K562 (cell line): ENCODE data around the gene TMEM87B. TPM values are rescaled to one million over a fixed set of nuclear protein-coding genes. Genes with fewer than 3 reads are reported as not detected.

Experiments used
- ATAC-seq: fragments of 200-7000 bp; cut with Tn5 transposase; 3 replicates; pipeline ENCODE4 v1.9.1; 2020; ENCODE audit warnings: moderate library complexity
- BruUV-seq: library from RNA; stranded (reverse); fragments of 400-500 nt; replicated peaks from 2 replicates; lab custom pipeline; 2021; lab: Mats Ljungman, UMichigan
- CTCF ChIA-PET: fragments of 300-600 bp; formaldehyde crosslinking; extraction: SDS; loops from one replicate; lab custom pipeline; 2021; ENCODE audit warnings: low intra/inter-chr PET ratio; lab: Yijun Ruan, JAX
- POLR2A ChIA-PET: fragments of 300-600, 350-650 bp; sonication (Branson Sonifier 250); formaldehyde crosslinking; extraction: SDS; loops from one replicate; lab custom pipeline; 2021; ENCODE audit warnings: antibody characterized with exemption, inconsistent platforms; lab: Yijun Ruan, JAX
- DNase-seq, 4 experiments: peaks; one replicate each; pipeline versions ENCODE4 v3.0.0 to v3.0.0-alpha.2; 2011 to 2018; ENCODE audit warnings: low spot score in 3 of 4, mixed read lengths in 3 of 4; ENCODE audit errors: extremely low read depth in 1 of 4
- FAIRE-seq: peaks from 2 replicates; lab custom pipeline; 2011; peaks lifted over from hg19 to GRCh38; lab: Jason Lieb, UNC
- H2AFZ ChIP-seq: 2 replicates; pipeline ENCODE4 v1.6.0; 2011; ENCODE audit warnings: low read depth, low read length, control low read depth, inconsistent platforms
- H3K27ac ChIP-seq: fragments of 200-600 bp; 3 replicates; pipeline ENCODE4 v1.8.0; 2011; ENCODE audit warnings: low read depth, mild to moderate bottlenecking, control low read depth, inconsistent platforms, low read length, moderate library complexity, mixed read lengths; ENCODE audit errors: extremely low read depth
- H3K27me3 ChIP-seq, 2 experiments: fragments of 300-600 bp in 1 of 2; 2 replicates in 1 of 2; 3 replicates in 1 of 2; pipeline versions ENCODE4 v1.6.0 to v1.8.0; 2011; ENCODE audit warnings: inconsistent platforms in 2 of 2, low read length in 2 of 2, mild to moderate bottlenecking in 1 of 2, mixed read lengths in 1 of 2, moderate library complexity in 1 of 2; ENCODE audit not compliant: control insufficient read depth in 2 of 2, insufficient read depth in 2 of 2
- H3K36me3 ChIP-seq: fragments of 300-600 bp; 3 replicates; pipeline ENCODE4 v1.8.0; 2011; ENCODE audit warnings: mild to moderate bottlenecking, low read length, inconsistent platforms; ENCODE audit not compliant: control insufficient read depth, insufficient read depth
- H3K4me1 ChIP-seq, 2 experiments: fragments of 200-600 bp in 1 of 2; replicated peaks in 1 of 2; 2 replicates in 1 of 2; 3 replicates in 1 of 2; pipeline versions ENCODE4 v1.5.1 to v1.8.0; 2011; ENCODE audit warnings: inconsistent platforms in 2 of 2, low read length in 2 of 2, mild to moderate bottlenecking in 1 of 2, mixed read lengths in 1 of 2, moderate library complexity in 1 of 2; ENCODE audit not compliant: control insufficient read depth in 2 of 2, insufficient read depth in 2 of 2
- H3K4me2 ChIP-seq: 2 replicates; pipeline ENCODE4 v1.6.1; 2011; ENCODE audit warnings: low read length, control low read depth, inconsistent platforms, mixed read lengths; ENCODE audit not compliant: insufficient read depth
- H3K4me3 ChIP-seq: fragments of 200-600 bp; sonication (generic), shearing (Covaris generic); 2 replicates; pipeline ENCODE4 v1.5.1; 2016; ENCODE audit warnings: control low read depth, inconsistent platforms
- H3K79me2 ChIP-seq: fragments of 200-600 bp; 3 replicates; pipeline ENCODE4 v1.8.0; 2011; ENCODE audit warnings: low read length, inconsistent platforms; ENCODE audit not compliant: control insufficient read depth, insufficient read depth
- H3K9ac ChIP-seq, 2 experiments: 2 replicates each; pipeline versions ENCODE4 v1.6.0 to v1.6.1; 2011; ENCODE audit warnings: low read depth in 2 of 2, low read length in 2 of 2, control low read depth in 1 of 2, inconsistent platforms in 1 of 2, mild to moderate bottlenecking in 1 of 2, mixed read lengths in 1 of 2; ENCODE audit not compliant: insufficient read depth in 1 of 2
- H3K9me1 ChIP-seq: one replicate; pipeline ENCODE4 v1.6.0; 2011; ENCODE audit warnings: inconsistent platforms, mild to moderate bottlenecking, low read length, moderate library complexity; ENCODE audit not compliant: control insufficient read depth, insufficient read depth
- H3K9me3 ChIP-seq: replicated peaks from 2 replicates; pipeline ENCODE4 v1.5.1; 2011; ENCODE audit warnings: low read depth, low read length, inconsistent platforms; ENCODE audit not compliant: control insufficient read depth, insufficient read depth
- H4K20me1 ChIP-seq: replicated peaks from 2 replicates; pipeline ENCODE4 v1.6.1; 2011; ENCODE audit warnings: low read length, inconsistent platforms, mixed read lengths; ENCODE audit not compliant: control insufficient read depth, insufficient read depth
- MNT ChIP-seq, 2 experiments: fragments of 450-650 bp; conservative IDR thresholded peaks; 2 replicates each; pipeline ENCODE4 v1.6.1; 2017; ENCODE audit warnings: mild to moderate bottlenecking in 2 of 2, moderate library complexity in 2 of 2
- ZNF224 ChIP-seq: sonication (generic); formaldehyde crosslinking; IDR thresholded peaks from 2 replicates; pipeline ENCODE4 v1.8.0; 2022; ENCODE audit warnings: mild to moderate bottlenecking, missing genetic modification reagents
- ZNF589 ChIP-seq: fragments of 200-800 bp; sonication (Bioruptor generic); IDR thresholded peaks from 2 replicates; pipeline ENCODE4 v1.6.1; 2016; ENCODE audit warnings: low read depth, missing genetic modification characterization, missing compliant biosample characterization
- WGBS: fragments of 100-300 bp; shearing (Covaris generic); methylation state at CpG from one replicate; pipeline ENCODE4 v1.1.6; 2016; ENCODE audit warnings: low coverage, mixed read lengths; ENCODE audit not compliant: insufficient coverage; ENCODE audit errors: missing lambda C conversion rate; 5-methylcytosine and 5-hydroxymethylcytosine counted together
- in situ Hi-C: fragments of 300-500 bp; cut with MboI; formaldehyde crosslinking; loops from 4 replicates; pipeline ENCODE4 v1.15.0; 2018; ENCODE audit warnings: inconsistent platforms, mixed read lengths
- intact Hi-C: fragments of 100-400 bp; cut with micrococcal nuclease; formaldehyde crosslinking; loops from 2 replicates; pipeline ENCODE4 v1.14.2; 2022
- polyA plus RNA-seq, 8 experiments: library from polyadenylated mRNA; depleted of rRNA in 4 of 8; stranded (reverse) in 5 of 8; unstranded in 3 of 8; fragments of >200 nt; fragmentation: Nextera tagmentation in 2 of 8; fragmentation: Illumina TruSeq in 1 of 8; extraction: Ambion mirVana in 2 of 8; extraction: Trizol in 1 of 8; gene quantifications; 2 replicates each; pipeline versions ENCODE4 v1.2.1 to v1.2.3, GENCODE V29; 2011 to 2014; ENCODE audit warnings: inconsistent platforms in 1 of 8, missing spikeins in 1 of 8
- total RNA-seq, 7 experiments: library from RNA; depleted of rRNA in 6 of 7; stranded (reverse); fragments of >200 nt in 6 of 7; fragmentation: Illumina TruSeq in 2 of 7; extraction: Trizol in 2 of 7; gene quantifications; 2 replicates each; pipeline versions ENCODE4 v1.2.1 to v1.2.3, GENCODE V29; 2011 to 2021; ENCODE audit warnings: low replicate concordance in 1 of 7

TMEM87B gene
- total and polyA plus RNA-seq, 9 of the 15 experiments (the other 6 are each of a cell fraction or from before 2014, with no cell fraction given) = 3.7 to 17.1 (median 11.0) TPM

GRCh38 chr2:112168422-112169124, 113.5 kb downstream of the TMEM87B start:
- Histone ChIP-seq H3K79me2 (no peaks in the 10 kb centered on the region), H3K9me3 (no peaks in the 10 kb centered on the region), H3K27ac (no peak overlapping the region), H4K20me1 (no peaks in the 10 kb centered on the region; the same call in 1 of the 2 replicates), H3K4me1 (peaks cover 0 to 3% of the 10 kb centered on the region in 2 experiments; a peak in 1 of 5 replicates), H3K36me3 (no peaks in the 10 kb centered on the region), H3K9ac (no peak overlapping the region), H3K9me1 (no peaks in the 10 kb centered on the region), H3K27me3 (peaks cover 45 to 69% of the 10 kb centered on the region in 2 experiments; a peak in 4 of 5 replicates), H3K4me3 (no peak overlapping the region), H2AFZ (no peak overlapping the region), H3K4me2 (no peak overlapping the region)
- no TSS peak for BruUV-seq
- POLR2A ChIA-PET = interaction anchor here (0.6 kb wide), 1 partner anchor 24 kb away, joined by 3 read pairs; no protein-coding TSS in a partner anchor
- 15% methylated on average over 10 of the region's 10 CpGs for WGBS
- intact Hi-C loops (no loop called here), in situ Hi-C loops (no loop called here)
- FAIRE-seq (no peak), ATAC-seq (no peak), DNase-seq (no peak)
- CTCF ChIA-PET = no interaction called here
- TF ChIP-seq ZNF224 (CRISPR knock-in tag) = no peak
- TF ChIP-seq MNT (conservative IDR thresholded peaks at IDR 0.05) = no peak
- TF ChIP-seq ZNF589 (CRISPR knock-in tag) = no peak

Other genes with a start within 250 kb of the TMEM87B start
- gene ANAPC1, start 171.1 kb upstream of the TMEM87B start, total RNA-seq (2014; rRNA removed) = 126 and 155 TPM in 2 replicates
- 97.8 and 98.2 TPM in 2 replicates for gene ANAPC1, start 171.1 kb upstream of the TMEM87B start, total RNA-seq (2014; rRNA removed; fragmentation: Illumina TruSeq; extraction: Trizol)
- gene ANAPC1, start 171.1 kb upstream of the TMEM87B start, total RNA-seq (2015; rRNA removed; fragmentation: Illumina TruSeq; extraction: Trizol) = 84.3 and 87.1 TPM in 2 replicates
- 102 and 112 TPM in 2 replicates for gene ANAPC1, start 171.1 kb upstream of the TMEM87B start, total RNA-seq (2021)
- gene ANAPC1, start 171.1 kb upstream of the TMEM87B start, polyA plus RNA-seq (2011; rRNA removed) = 67.3 and 78.2 TPM in 2 replicates
- 52.2 and 61.3 TPM in 2 replicates for gene ANAPC1, start 171.1 kb upstream of the TMEM87B start, polyA plus RNA-seq (2014; fragmentation: Illumina TruSeq; extraction: Trizol)
- 10 to 100 TPM; 14.0 to 18.9 TPM for gene ANAPC1, start 171.1 kb upstream of the TMEM87B start, polyA plus RNA-seq (2014; fragmentation: Nextera tagmentation; extraction: Ambion mirVana)
- gene ANAPC1, start 171.1 kb upstream of the TMEM87B start, polyA plus RNA-seq (2014; rRNA removed) = 57.5 and 77.5 TPM in 2 replicates
- 0.82 and 1.1 TPM in 2 replicates for gene MERTK, start 156.7 kb upstream of the TMEM87B start, total RNA-seq (2014; rRNA removed)
- gene MERTK, start 156.7 kb upstream of the TMEM87B start, total RNA-seq (2014; rRNA removed; fragmentation: Illumina TruSeq; extraction: Trizol) = 0.73 and 0.83 TPM in 2 replicates
- 0.62 and 0.68 TPM in 2 replicates for gene MERTK, start 156.7 kb upstream of the TMEM87B start, total RNA-seq (2015; rRNA removed; fragmentation: Illumina TruSeq; extraction: Trizol)
- 1.1 and 1.4 TPM in 2 replicates for gene MERTK, start 156.7 kb upstream of the TMEM87B start, total RNA-seq (2021)
- 1.6 and 2.7 TPM in 2 replicates for gene MERTK, start 156.7 kb upstream of the TMEM87B start, polyA plus RNA-seq (2011; rRNA removed)
- 0.93 and 1.2 TPM in 2 replicates for gene MERTK, start 156.7 kb upstream of the TMEM87B start, polyA plus RNA-seq (2014; fragmentation: Illumina TruSeq; extraction: Trizol)
- under 1 TPM; 0.23 to 0.31 TPM for gene MERTK, start 156.7 kb upstream of the TMEM87B start, polyA plus RNA-seq (2014; fragmentation: Nextera tagmentation; extraction: Ambion mirVana)
- gene MERTK, start 156.7 kb upstream of the TMEM87B start, polyA plus RNA-seq (2014; rRNA removed) = 0.74 and 1.3 TPM in 2 replicates
- gene FBLN7, start 83.1 kb downstream of the TMEM87B start, total RNA-seq (2014; rRNA removed) = not detected in 2 replicates
- gene FBLN7, start 83.1 kb downstream of the TMEM87B start, total RNA-seq (2014; rRNA removed; fragmentation: Illumina TruSeq; extraction: Trizol) = not detected in 2 replicates
- not detected in 2 replicates for gene FBLN7, start 83.1 kb downstream of the TMEM87B start, total RNA-seq (2015; rRNA removed; fragmentation: Illumina TruSeq; extraction: Trizol)
- gene FBLN7, start 83.1 kb downstream of the TMEM87B start, total RNA-seq (2021) = 0.13 TPM in 1 of 2 replicates, not detected in the other
- gene FBLN7, start 83.1 kb downstream of the TMEM87B start, polyA plus RNA-seq (2011; rRNA removed) = not detected in 2 replicates
- not detected in 2 replicates for gene FBLN7, start 83.1 kb downstream of the TMEM87B start, polyA plus RNA-seq (2014; fragmentation: Illumina TruSeq; extraction: Trizol)
- gene FBLN7, start 83.1 kb downstream of the TMEM87B start, polyA plus RNA-seq (2014; fragmentation: Nextera tagmentation; extraction: Ambion mirVana) = not detected
- gene FBLN7, start 83.1 kb downstream of the TMEM87B start, polyA plus RNA-seq (2014; rRNA removed) = not detected in 2 replicates
- gene ZC3H8, start 199.8 kb downstream of the TMEM87B start, total RNA-seq (2014; rRNA removed) = 18.6 and 20.3 TPM in 2 replicates
- 40.6 and 41.5 TPM in 2 replicates for gene ZC3H8, start 199.8 kb downstream of the TMEM87B start, total RNA-seq (2014; rRNA removed; fragmentation: Illumina TruSeq; extraction: Trizol)
- gene ZC3H8, start 199.8 kb downstream of the TMEM87B start, total RNA-seq (2015; rRNA removed; fragmentation: Illumina TruSeq; extraction: Trizol) = 29.6 and 33.3 TPM in 2 replicates
- 17.2 and 17.7 TPM in 2 replicates for gene ZC3H8, start 199.8 kb downstream of the TMEM87B start, total RNA-seq (2021)
- 9.8 and 11.6 TPM in 2 replicates for gene ZC3H8, start 199.8 kb downstream of the TMEM87B start, polyA plus RNA-seq (2011; rRNA removed)
- gene ZC3H8, start 199.8 kb downstream of the TMEM87B start, polyA plus RNA-seq (2014; fragmentation: Illumina TruSeq; extraction: Trizol) = 24.6 and 31.7 TPM in 2 replicates
- 10 to 100 TPM; 26.1 to 27.5 TPM for gene ZC3H8, start 199.8 kb downstream of the TMEM87B start, polyA plus RNA-seq (2014; fragmentation: Nextera tagmentation; extraction: Ambion mirVana)
- 25.7 and 31.0 TPM in 2 replicates for gene ZC3H8, start 199.8 kb downstream of the TMEM87B start, polyA plus RNA-seq (2014; rRNA removed)
- gene ZC3H6, start 220.3 kb downstream of the TMEM87B start, total RNA-seq (2014; rRNA removed) = 1.3 and 1.6 TPM in 2 replicates
- gene ZC3H6, start 220.3 kb downstream of the TMEM87B start, total RNA-seq (2014; rRNA removed; fragmentation: Illumina TruSeq; extraction: Trizol) = 1.9 and 4.2 TPM in 2 replicates
- gene ZC3H6, start 220.3 kb downstream of the TMEM87B start, total RNA-seq (2015; rRNA removed; fragmentation: Illumina TruSeq; extraction: Trizol) = 1.5 and 1.9 TPM in 2 replicates
- gene ZC3H6, start 220.3 kb downstream of the TMEM87B start, total RNA-seq (2021) = 1.9 and 2.6 TPM in 2 replicates
- 1.5 and 2.5 TPM in 2 replicates for gene ZC3H6, start 220.3 kb downstream of the TMEM87B start, polyA plus RNA-seq (2011; rRNA removed)
- 1.2 and 2.1 TPM in 2 replicates for gene ZC3H6, start 220.3 kb downstream of the TMEM87B start, polyA plus RNA-seq (2014; fragmentation: Illumina TruSeq; extraction: Trizol)
- under 1 TPM; 0.45 to 0.53 TPM for gene ZC3H6, start 220.3 kb downstream of the TMEM87B start, polyA plus RNA-seq (2014; fragmentation: Nextera tagmentation; extraction: Ambion mirVana)
- 1.7 and 2.5 TPM in 2 replicates for gene ZC3H6, start 220.3 kb downstream of the TMEM87B start, polyA plus RNA-seq (2014; rRNA removed)